Measurements from ENCODE around the gene KAZN. TPM values are rescaled to one million over a fixed set of nuclear protein-coding genes. Genes with fewer than 3 reads are reported as not detected.

The KAZN gene
- total and polyA plus RNA-seq, 2 of the 8 experiments (the other 6 are each of a cell fraction or from before 2014, with no cell fraction given), result 3.7 to 11.8 TPM

DNA sequence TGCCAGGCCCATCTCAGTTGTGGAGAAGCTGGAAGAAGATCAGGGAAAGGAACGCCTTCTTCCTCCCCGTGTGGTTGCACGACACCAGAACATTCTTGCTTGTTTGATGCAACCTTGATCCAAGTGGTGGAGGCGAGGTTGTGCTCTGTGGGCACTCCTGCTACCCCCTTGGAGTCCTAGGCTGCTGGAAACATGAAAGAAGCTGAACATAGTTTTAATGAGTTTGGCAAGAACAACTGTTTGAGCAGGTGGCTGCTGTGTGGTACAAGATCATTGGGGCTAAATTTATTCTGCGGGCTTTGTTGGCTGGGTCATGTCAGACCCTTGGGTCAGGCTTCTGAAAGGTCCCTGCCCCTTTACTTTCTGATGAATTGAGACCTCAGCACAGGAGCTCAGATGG lies 5.9 kb downstream of the KAZN start:
- DNase-seq (ENCODE audit: low read depth in 1 of 2, low spot score in 2 of 2), result no peak
- H3K9me3 ChIP-seq (ENCODE audit: insufficient read depth in 2 of 2, low read depth in 1 of 2, low read length in 1 of 2), result no peaks in the 10 kb centered on the region
- H4K20me1 ChIP-seq (replicated peaks in 1 of 2; ENCODE audit: control insufficient read depth in 1 of 2, insufficient read depth in 2 of 2, low read length in 2 of 2), result no peaks in the 10 kb centered on the region
- WGBS, 2 experiments (ENCODE audit: extremely low coverage in 1 of 2, insufficient coverage in 1 of 2, insufficient read length in 1 of 2, insufficient replicate concordance in 2 of 2, low coverage in 1 of 2, low lambda C conversion rate in 2 of 2, missing lambda C conversion rate in 1 of 2), result 91% methylated on average over 5 of the region's 5 CpGs; no CpG with 5 or more reads in 1 of the 2 experiments
- no peak overlapping the region for H2BK20ac ChIP-seq (ENCODE audit: low read length)
- peaks cover 5% of the 10 kb centered on the region; the same call in 1 of the 2 replicates for H3K79me1 ChIP-seq (ENCODE audit: low read depth, low read length)
- H3K4me2 ChIP-seq (ENCODE audit: insufficient read depth in 1 of 2, low read depth in 2 of 2, low read length in 2 of 2), result no peak overlapping the region
- H3K4ac ChIP-seq (replicated peaks; ENCODE audit: insufficient read length, low read depth, low read length), result no peak overlapping the region
- H3K18ac ChIP-seq (ENCODE audit: extremely low read depth, low read length), result no peak overlapping the region
- no peak overlapping the region for H2BK120ac ChIP-seq (replicated peaks; ENCODE audit: low read depth, low read length)
- H2AFZ ChIP-seq (ENCODE audit: low read length), result no peak overlapping the region
- H3K4me1 ChIP-seq (replicated peaks in 1 of 4; ENCODE audit: control insufficient read depth in 3 of 4, insufficient read depth in 4 of 4, low read length in 3 of 4), result peaks cover 12 to 19% (median 14%) of the 10 kb centered on the region in 4 experiments; a peak in 6 of 7 replicates
- no peak overlapping the region for H4K91ac ChIP-seq (replicated peaks; ENCODE audit: insufficient read length, low read length)
- peaks cover 4% of the 10 kb centered on the region; the same call in 1 of the 2 replicates for H3K23me2 ChIP-seq (ENCODE audit: low read depth, low read length)
- no peak overlapping the region for H3K23ac ChIP-seq (ENCODE audit: insufficient read length)
- FAIRE-seq, result no peak
- no peak overlapping the region for H2BK15ac ChIP-seq (ENCODE audit: low read length)
- H2AK5ac ChIP-seq (ENCODE audit: low read depth, low read length), result peak overlapping the region; percentile 28; the same call in 1 of the 2 replicates
- no peak overlapping the region for H4K5ac ChIP-seq (ENCODE audit: insufficient read length, low read depth, low read length)
- CTCF ChIA-PET (ENCODE audit: partially characterized antibody), result interaction anchor here (1.1 to 1.3 kb wide), 3 partner anchors 32 to 443 kb away, joined by 3 to 7 read pairs (median 4); no protein-coding TSS in a partner anchor
- H3K9ac ChIP-seq (replicated peaks in 1 of 4; ENCODE audit: extremely low read depth in 1 of 4, low read depth in 3 of 4, low read length in 3 of 4), result peak overlapping the region in 1 of 4 experiments; percentile 7; a peak in 1 of 7 replicates
- no peak overlapping the region for H3K27ac ChIP-seq (ENCODE audit: low read depth, low read length)
- H3K14ac ChIP-seq (ENCODE audit: insufficient read length), result no peak overlapping the region
- no peak overlapping the region for H2BK12ac ChIP-seq (ENCODE audit: low read depth, low read length)
- H3K4me3 ChIP-seq (ENCODE audit: extremely low read depth in 1 of 4, insufficient read depth in 2 of 4, low read depth in 3 of 4, low read length in 4 of 4), result no peak overlapping the region
- POLR2A ChIA-PET (ENCODE audit: partially characterized antibody), result no interaction called here
- no peak overlapping the region for H4K8ac ChIP-seq (ENCODE audit: extremely low read depth, insufficient read depth, low read length)
- no peaks in the 10 kb centered on the region for H3K36me3 ChIP-seq (ENCODE audit: control insufficient read depth in 2 of 4, insufficient read depth in 4 of 4, low read length in 3 of 4)
- H2BK5ac ChIP-seq (ENCODE audit: low read depth, low read length), result no peak overlapping the region
- peaks cover 1 to 16% (median 15%) of the 10 kb centered on the region in 4 experiments; a peak in 6 of 7 replicates for H3K27me3 ChIP-seq (replicated peaks in 1 of 4; ENCODE audit: control insufficient read depth in 3 of 4, extremely low read depth in 1 of 4, insufficient read depth in 3 of 4, low read length in 3 of 4)
- H3K56ac ChIP-seq (replicated peaks; ENCODE audit: insufficient read length, low read depth, low read length), result no peak overlapping the region
- peaks cover 0 to 24% of the 10 kb centered on the region in 2 experiments; a peak in 2 of 4 replicates for H3K79me2 ChIP-seq (ENCODE audit: control insufficient read depth in 1 of 2, insufficient read depth in 2 of 2, low read length in 2 of 2)
- TF ChIP-seq SIRT6 (IDR thresholded peaks at IDR 0.05; ENCODE audit: low read length) (no peak), YY1 (IDR thresholded peaks at IDR 0.05; ENCODE audit: low read depth, low read length) (no peak), NRF1 (IDR thresholded peaks at IDR 0.05; ENCODE audit: low read depth, low read length) (no peak), POLR2A (IDR thresholded peaks at IDR 0.05; ENCODE audit: control extremely low read depth in 1 of 2, low read depth in 2 of 2, low read length in 2 of 2) (no peak), CHD2 (IDR thresholded peaks at IDR 0.05; ENCODE audit: low read length) (no peak), KDM1A (IDR thresholded peaks at IDR 0.05; ENCODE audit: borderline replicate concordance, low read length) (no peak), CREB1 (IDR thresholded peaks at IDR 0.05) (no peak), RFX5 (IDR thresholded peaks at IDR 0.05; ENCODE audit: borderline replicate concordance, low read depth, low read length) (no peak), SP4 (IDR thresholded peaks at IDR 0.05; ENCODE audit: low read length) (no peak), BACH1 (IDR thresholded peaks at IDR 0.05; ENCODE audit: low read length) (no peak), GTF2F1 (IDR thresholded peaks at IDR 0.05; ENCODE audit: borderline replicate concordance, low read depth, low read length) (no peak), RBBP5 (IDR thresholded peaks at IDR 0.05; ENCODE audit: borderline replicate concordance, low read depth, low read length) (no peak)
- TF ChIP-seq, protein P1, sequence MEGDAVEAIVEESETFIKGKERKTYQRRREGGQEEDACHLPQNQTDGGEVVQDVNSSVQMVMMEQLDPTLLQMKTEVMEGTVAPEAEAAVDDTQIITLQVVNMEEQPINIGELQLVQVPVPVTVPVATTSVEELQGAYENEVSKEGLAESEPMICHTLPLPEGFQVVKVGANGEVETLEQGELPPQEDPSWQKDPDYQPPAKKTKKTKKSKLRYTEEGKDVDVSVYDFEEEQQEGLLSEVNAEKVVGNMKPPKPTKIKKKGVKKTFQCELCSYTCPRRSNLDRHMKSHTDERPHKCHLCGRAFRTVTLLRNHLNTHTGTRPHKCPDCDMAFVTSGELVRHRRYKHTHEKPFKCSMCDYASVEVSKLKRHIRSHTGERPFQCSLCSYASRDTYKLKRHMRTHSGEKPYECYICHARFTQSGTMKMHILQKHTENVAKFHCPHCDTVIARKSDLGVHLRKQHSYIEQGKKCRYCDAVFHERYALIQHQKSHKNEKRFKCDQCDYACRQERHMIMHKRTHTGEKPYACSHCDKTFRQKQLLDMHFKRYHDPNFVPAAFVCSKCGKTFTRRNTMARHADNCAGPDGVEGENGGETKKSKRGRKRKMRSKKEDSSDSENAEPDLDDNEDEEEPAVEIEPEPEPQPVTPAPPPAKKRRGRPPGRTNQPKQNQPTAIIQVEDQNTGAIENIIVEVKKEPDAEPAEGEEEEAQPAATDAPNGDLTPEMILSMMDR (IDR thresholded peaks at IDR 0.05; ENCODE audit: control extremely low read depth in 1 of 3, insufficient read depth in 1 of 3, low read depth in 1 of 3, low read length in 3 of 3), result no peak
